K562 treated with DMSO at 1 percent for 48 hours (cell line): ENCODE results near the gene PFN2. TPM values are rescaled to one million over a fixed set of nuclear protein-coding genes. Genes with fewer than 3 reads are reported as not detected.

Source experiments
- total RNA-seq: library from RNA; unstranded; fragments of 300-600 nt; gene quantifications from 2 replicates; pipeline ENCODE4 v1.2.3, GENCODE V29; 2022; ENCODE audit warnings: low replicate concordance; ENCODE audit errors: extremely low read depth

Gene PFN2
- not detected in 2 replicates for total RNA-seq

DNA sequence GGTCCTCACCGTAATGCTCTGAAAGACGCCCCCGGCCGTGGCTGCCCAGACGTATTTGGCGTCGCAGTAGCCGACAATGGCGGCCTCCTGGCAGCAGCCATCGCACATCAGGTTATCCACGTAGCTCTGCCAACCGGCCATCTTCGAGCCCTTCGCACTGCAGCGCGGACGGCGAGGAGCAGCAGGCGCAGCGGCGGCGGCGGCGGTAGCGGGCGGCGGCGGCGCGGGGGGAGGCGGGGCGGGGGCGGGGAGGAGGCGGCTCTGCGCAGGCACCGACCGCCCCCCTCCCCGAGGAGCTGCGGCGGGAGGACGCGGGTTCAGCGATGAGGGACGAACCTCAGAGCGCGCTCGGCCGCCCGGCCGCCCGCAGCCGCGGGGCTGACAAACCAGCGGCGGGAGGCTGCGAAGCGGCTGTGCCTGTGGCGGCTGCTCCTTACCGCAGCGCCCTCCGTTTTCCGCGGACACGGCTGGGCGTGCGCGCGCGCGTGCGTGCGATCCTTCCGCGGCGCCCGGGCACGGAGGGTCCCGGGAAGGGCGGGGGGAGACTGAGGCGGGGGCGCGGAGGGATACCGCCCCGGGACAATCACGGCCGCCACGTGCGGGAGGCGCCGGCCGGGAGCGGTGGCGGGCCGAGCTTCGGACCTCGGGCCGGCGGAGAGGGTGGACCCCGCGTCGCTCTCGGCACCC lies at the start of gene PFN2:
Gene PFN2 (minus strand): TSS at position 180 of the 687 bp plus-strand sequence. CDS start 39 bp downstream, at position 141.

Other genes with a start within 250 kb of the PFN2 start
- gene COMMD2, start 218.4 kb downstream of the PFN2 start, total RNA-seq = not detected in 2 replicates
- gene ANKUB1, start 178.3 kb downstream of the PFN2 start, total RNA-seq = not detected in 2 replicates
- gene RNF13, start 157.7 kb downstream of the PFN2 start, total RNA-seq = not detected in 2 replicates